ENCODE results near the gene PTPRN2.

Gene PTPRN2

GRCh38 chr7:157661611-157661975 is 926.0 kb downstream of the PTPRN2 start:
- Mint-ChIP-seq H3K4me3 (no peak overlapping the region), H3K9me3 (no peaks in the 10 kb centered on the region), H3K27me3 (ENCODE audit: low read depth, poor library complexity) (no peaks in the 10 kb centered on the region), H3K36me3 (ENCODE audit: low read depth) (no peaks in the 10 kb centered on the region), H3K27ac (no peak overlapping the region), H3K4me1 (peaks cover 5% of the 10 kb centered on the region)
- no peak for TF ChIP-seq CTCF (IDR thresholded peaks at IDR 0.05)
- no peak for DNase-seq

- no peaks in the 10 kb centered on the region for H3K9me3 Mint-ChIP-seq
- no peak overlapping the region for H3K27ac Mint-ChIP-seq
- H3K27me3 Mint-ChIP-seq (ENCODE audit: low read depth, poor library complexity), result no peaks in the 10 kb centered on the region
- H3K4me1 Mint-ChIP-seq, result peaks cover 5% of the 10 kb centered on the region
- no peak overlapping the region for H3K4me3 Mint-ChIP-seq
- TF ChIP-seq CTCF (IDR thresholded peaks at IDR 0.05), result no peak
- H3K36me3 Mint-ChIP-seq (ENCODE audit: low read depth), result no peaks in the 10 kb centered on the region
- DNase-seq, result no peak
These were observed 926.5 kb downstream of the PTPRN2 start for GRCh38 chr7:157660971-157661610.

- no peak for DNase-seq
- peaks cover 3% of the 10 kb centered on the region for H3K27me3 Mint-ChIP-seq (ENCODE audit: low read depth, poor library complexity)
- H3K4me1 Mint-ChIP-seq, result peaks cover 13% of the 10 kb centered on the region
- no peaks in the 10 kb centered on the region for H3K36me3 Mint-ChIP-seq (ENCODE audit: low read depth)
- H3K4me3 Mint-ChIP-seq, result no peak overlapping the region
- no peak overlapping the region for H3K27ac Mint-ChIP-seq
- no peak for TF ChIP-seq CTCF (IDR thresholded peaks at IDR 0.05)
- H3K9me3 Mint-ChIP-seq, result no peaks in the 10 kb centered on the region
These were observed 928.7 kb downstream of the PTPRN2 start for GRCh38 chr7:157658851-157659412.

GRCh38 chr7:157657741-157658740 is 929.6 kb downstream of the PTPRN2 start:
- no peak for DNase-seq
- H3K4me3 Mint-ChIP-seq, result no peak overlapping the region
- H3K36me3 Mint-ChIP-seq (ENCODE audit: low read depth), result no peaks in the 10 kb centered on the region
- no peak for TF ChIP-seq CTCF (IDR thresholded peaks at IDR 0.05)
- no peaks in the 10 kb centered on the region for H3K9me3 Mint-ChIP-seq
- H3K4me1 Mint-ChIP-seq, result peaks cover 13% of the 10 kb centered on the region
- peaks cover 3% of the 10 kb centered on the region for H3K27me3 Mint-ChIP-seq (ENCODE audit: low read depth, poor library complexity)
- H3K27ac Mint-ChIP-seq, result no peak overlapping the region

GRCh38 chr7:157656195-157656769 is 931.3 kb downstream of the PTPRN2 start:
- Mint-ChIP-seq H3K4me1 (peaks cover 21% of the 10 kb centered on the region), H3K9me3 (no peaks in the 10 kb centered on the region), H3K36me3 (ENCODE audit: low read depth) (no peaks in the 10 kb centered on the region), H3K27me3 (ENCODE audit: low read depth, poor library complexity) (peaks cover 3% of the 10 kb centered on the region), H3K27ac (no peak overlapping the region), H3K4me3 (no peak overlapping the region)
- no peak for TF ChIP-seq CTCF (IDR thresholded peaks at IDR 0.05)
- no peak for DNase-seq

All from nephron progenitor cell (in vitro differentiated cells).